ENCODE data around the gene FKBP7. TPM values are rescaled to one million over a fixed set of nuclear protein-coding genes. Genes with fewer than 3 reads are reported as not detected.

FKBP7 gene
- polyA plus RNA-seq, 1 donor (not counting 4 experiments of a cell fraction or from before 2014, with no cell fraction given): 2.4 TPM

GRCh38 chr2:178508646-178509045 is 30.2 kb upstream of the FKBP7 start:
- FAIRE-seq (no peak), DNase-seq (ENCODE audit: low read depth, low spot score) (no peak)
- no peaks in the 10 kb centered on the region for H3K27me3 ChIP-seq (ENCODE audit: control insufficient read depth, extremely low read depth, insufficient read depth, low read length)
- TF ChIP-seq CTCF (optimal IDR thresholded peaks at IDR 0.05 in 1 of 3, IDR thresholded peaks at IDR 0.05 in 1 of 3, conservative IDR thresholded peaks at IDR 0.05 in 1 of 3; ENCODE audit: extremely low read depth in 1 of 3, insufficient read depth in 2 of 3, low read length in 3 of 3) (no peak), EZH2 (IDR thresholded peaks at IDR 0.05; ENCODE audit: low read length) (no peak)
- no peaks in the 10 kb centered on the region for H3K36me3 ChIP-seq (ENCODE audit: control insufficient read depth in 2 of 2, extremely low read depth in 1 of 2, insufficient read depth in 2 of 2, low read length in 2 of 2)
- H3K9ac ChIP-seq (ENCODE audit: control insufficient read depth, extremely low read depth, insufficient read depth, low read length): no peak overlapping the region
- H3K27ac ChIP-seq (ENCODE audit: control insufficient read depth, insufficient read depth, low read length): no peak overlapping the region
- dilution Hi-C loops (cut with MboI; ENCODE audit: extremely low pct_ligation_motif_present, low sequenced_read_pairs): no loop called here
- H3K4me3 ChIP-seq (ENCODE audit: control insufficient read depth in 2 of 3, extremely low read depth in 1 of 3, insufficient read depth in 2 of 3, low read depth in 1 of 3, low read length in 3 of 3): no peak overlapping the region
- H2AFZ ChIP-seq (ENCODE audit: control insufficient read depth, low read length): no peak overlapping the region
- H3K9me3 ChIP-seq (ENCODE audit: control insufficient read depth, low read depth, low read length): no peaks in the 10 kb centered on the region
- H3K9me1 ChIP-seq (ENCODE audit: control insufficient read depth, extremely low read depth, insufficient read depth, low read length): no peaks in the 10 kb centered on the region
- no peaks in the 10 kb centered on the region for H4K20me1 ChIP-seq (ENCODE audit: control insufficient read depth, extremely low read depth, insufficient read depth, low read length)
- no peaks in the 10 kb centered on the region for H3K79me2 ChIP-seq (ENCODE audit: control insufficient read depth, insufficient read depth, low read length)
- H3K4me1 ChIP-seq (ENCODE audit: control insufficient read depth, extremely low read depth, insufficient read depth, low read length): no peaks in the 10 kb centered on the region
- H3K4me2 ChIP-seq (ENCODE audit: control insufficient read depth, extremely low read depth, insufficient read depth, low read depth, low read length): no peak overlapping the region

- dilution Hi-C loops (cut with MboI; ENCODE audit: extremely low pct_ligation_motif_present, low sequenced_read_pairs): no loop called here
- H3K36me3 ChIP-seq (ENCODE audit: control insufficient read depth in 2 of 2, extremely low read depth in 1 of 2, insufficient read depth in 2 of 2, low read length in 2 of 2): peaks cover 2 to 6% of the 10 kb centered on the region in 2 experiments
- no peak for FAIRE-seq
- H3K4me3 ChIP-seq (ENCODE audit: control insufficient read depth in 2 of 3, extremely low read depth in 1 of 3, insufficient read depth in 2 of 3, low read depth in 1 of 3, low read length in 3 of 3): no peak overlapping the region
- H3K9me1 ChIP-seq (ENCODE audit: control insufficient read depth, extremely low read depth, insufficient read depth, low read length): no peaks in the 10 kb centered on the region
- no peak for DNase-seq (ENCODE audit: low read depth, low spot score)
- H3K4me2 ChIP-seq (ENCODE audit: control insufficient read depth, extremely low read depth, insufficient read depth, low read depth, low read length): no peak overlapping the region
- H3K9me3 ChIP-seq (ENCODE audit: control insufficient read depth, low read depth, low read length): no peaks in the 10 kb centered on the region
- TF ChIP-seq CTCF (optimal IDR thresholded peaks at IDR 0.05 in 1 of 3, IDR thresholded peaks at IDR 0.05 in 1 of 3, conservative IDR thresholded peaks at IDR 0.05 in 1 of 3; ENCODE audit: extremely low read depth in 1 of 3, insufficient read depth in 2 of 3, low read length in 3 of 3): no peak
- TF ChIP-seq EZH2 (IDR thresholded peaks at IDR 0.05; ENCODE audit: low read length): no peak
- H3K4me1 ChIP-seq (ENCODE audit: control insufficient read depth, extremely low read depth, insufficient read depth, low read length): no peaks in the 10 kb centered on the region
- H3K79me2 ChIP-seq (ENCODE audit: control insufficient read depth, insufficient read depth, low read length): no peaks in the 10 kb centered on the region
- H4K20me1 ChIP-seq (ENCODE audit: control insufficient read depth, extremely low read depth, insufficient read depth, low read length): no peaks in the 10 kb centered on the region
- H3K9ac ChIP-seq (ENCODE audit: control insufficient read depth, extremely low read depth, insufficient read depth, low read length): no peak overlapping the region
- H3K27ac ChIP-seq (ENCODE audit: control insufficient read depth, insufficient read depth, low read length): no peak overlapping the region
- no peak overlapping the region for H2AFZ ChIP-seq (ENCODE audit: control insufficient read depth, low read length)
- no peaks in the 10 kb centered on the region for H3K27me3 ChIP-seq (ENCODE audit: control insufficient read depth, extremely low read depth, insufficient read depth, low read length)
Observed at GRCh38 chr2:178506949-178507348, 28.5 kb upstream of the FKBP7 start.
